ENCODE data around the gene DOC2A.

DNA sequence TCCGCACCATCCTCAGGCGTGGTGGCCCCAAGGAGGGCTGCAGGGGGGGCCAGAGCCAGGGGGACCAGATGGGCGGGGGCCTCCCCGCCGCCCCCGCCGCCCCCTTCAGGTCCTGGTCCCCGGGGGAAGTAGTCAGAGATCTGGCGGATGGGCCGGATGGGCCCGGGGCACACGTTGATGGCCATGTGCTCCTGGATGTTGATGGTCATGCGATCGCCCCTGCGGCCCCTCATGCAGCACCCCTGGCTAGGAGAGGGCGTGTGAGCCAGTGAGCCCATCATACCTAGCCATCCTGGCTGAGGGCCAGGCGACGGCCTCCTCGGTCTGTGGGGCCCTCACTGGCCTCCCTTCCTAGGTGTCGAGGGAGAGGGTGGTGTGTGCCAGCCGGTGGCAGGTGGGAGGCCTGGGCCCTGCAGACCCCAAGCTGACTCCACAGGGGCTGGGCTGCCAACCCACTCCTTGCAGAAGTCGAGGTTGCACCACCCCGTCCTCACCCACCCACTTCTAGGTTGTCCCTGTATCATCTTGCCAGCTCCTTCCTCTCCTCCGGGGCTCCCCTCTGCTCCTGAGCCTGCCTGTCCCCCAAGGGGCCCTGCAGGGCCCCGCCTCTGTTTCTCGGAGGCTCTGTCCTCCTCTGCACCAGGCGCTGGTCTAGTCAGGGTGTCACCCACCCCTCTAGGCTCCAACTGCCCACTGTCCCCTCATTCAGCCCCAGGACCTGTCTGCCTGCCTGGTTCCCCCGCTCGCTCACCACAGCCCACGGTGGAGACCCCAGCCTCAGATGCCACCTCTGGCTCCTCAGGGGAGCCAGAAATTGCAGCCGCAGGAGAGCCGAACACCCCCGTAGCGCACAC, 610 bp downstream of the DOC2A start:
- TF ChIP-seq POLR2A (IDR thresholded peaks at IDR 0.05; ENCODE audit: low read length), result no peak
- TF ChIP-seq GATA1 (IDR thresholded peaks at IDR 0.05; ENCODE audit: low read depth, low read length), result no peak
